Ishikawa (cell line): ENCODE data around the gene RNF25.

ENCODE experiments used
- CEBPB ChIP-seq: IDR thresholded peaks from 2 replicates; pipeline ENCODE4 v1.6.1; 2012
- EP300 ChIP-seq: IDR thresholded peaks from 2 replicates; pipeline ENCODE4 v1.6.1; 2012; ENCODE audit warnings: borderline replicate concordance

- TF ChIP-seq EP300 (no peak), CEBPB (no peak)
Measured at GRCh38 chr2:218662377-218662776, 9.4 kb downstream of the RNF25 start.
